Ovary (tissue), 9 donors: Measurements from ENCODE around the gene LAD1. TPM values are rescaled to one million over a fixed set of nuclear protein-coding genes. Genes with fewer than 3 reads are reported as not detected.

Source experiments
- DNase-seq, 5 donors: peaks; one replicate each; pipeline ENCODE4 v3.0.0-alpha.2; 2019 to 2020
- H3K27ac ChIP-seq, 2 donors: fragments of 200-600 bp; one replicate each; pipeline versions ENCODE4 v1.5.1 to v1.8.0; 2019 to 2022
- H3K27me3 ChIP-seq: fragments of 200-600 bp; one replicate; pipeline ENCODE4 v1.8.0; 2022
- H3K36me3 ChIP-seq: fragments of 200-600 bp; sonication (generic); one replicate; pipeline ENCODE4 v1.5.1; 2019
- H3K4me1 ChIP-seq: one replicate; pipeline ENCODE4 v1.8.1; 2013; ENCODE audit warnings: mild to moderate bottlenecking, moderate library complexity; ENCODE audit not compliant: insufficient read depth
- H3K4me3 ChIP-seq: fragments of 200-600 bp; sonication (generic); one replicate; pipeline ENCODE4 v1.5.1; 2017
- H3K9me3 ChIP-seq, 2 donors: fragments of 200-600 bp in 1 of 2; sonication (generic) in 1 of 2; one replicate each; pipeline versions ENCODE4 v1.5.1 to v1.8.1; 2013 to 2019; ENCODE audit warnings: mild to moderate bottlenecking in 1 of 2, moderate library complexity in 1 of 2
- CTCF ChIP-seq, 3 donors: fragments of 450-650 bp in 2 of 3; fragments of 200-600 bp in 1 of 3; IDR thresholded peaks; one replicate each; pipeline versions ENCODE4 v1.5.1 to v1.8.0; 2016 to 2022; ENCODE audit warnings: antibody characterized with exemption in 3 of 3, mild to moderate bottlenecking in 1 of 3
- EP300 ChIP-seq: sonication (generic); formaldehyde crosslinking; IDR thresholded peaks from one replicate; pipeline ENCODE4 v1.6.1; 2017; ENCODE audit warnings: antibody characterized with exemption
- POLR2A ChIP-seq: fragments of 450-650 bp; IDR thresholded peaks from one replicate; pipeline ENCODE4 v1.6.1; 2017; ENCODE audit warnings: antibody characterized with exemption, mild to moderate bottlenecking, moderate library complexity
- WGBS, 3 donors: extraction: QIAGEN DNeasy Blood & Tissue Kit in 1 of 3; methylation state at CpG; one replicate each; pipeline versions ENCODE4 v1.1.5 to v1.1.7; 2013 to 2017; 5-methylcytosine and 5-hydroxymethylcytosine counted together
- intact Hi-C, 4 donors: fragments of 100-400 bp; cut with DNase I; formaldehyde crosslinking; loops; one replicate each; pipeline versions ENCODE4 v1.11.0 to v1.15.1; 2022 to 2023
- polyA plus RNA-seq, 2 donors: library from polyadenylated mRNA; stranded (reverse); fragments of 200-250 nt in 1 of 2; fragments of 350-450 nt in 1 of 2; fragmentation: Illumina TruSeq in 1 of 2; extraction: RNeasy Lipid Tissue Mini Kit (QIAGEN cat#74804) in 1 of 2; gene quantifications; one replicate each; pipeline ENCODE4 v1.2.3, GENCODE V29; 2013 to 2014
- total RNA-seq, 7 donors: library from RNA; depleted of rRNA in 2 of 7; stranded (reverse); fragments of >200 nt in 2 of 7; fragmentation: NEBNext Ultra II Directional in 3 of 7; extraction: Animal tissue kit (Norgen Biotek cat#: 25700) in 3 of 7; gene quantifications; one replicate each; pipeline versions ENCODE4 v1.1.0 to v1.2.4, GENCODE V29; 2016 to 2023
- donor health status: DM: no; HTN: no; CAD: no; lungs with moderate emphysema.
- donor health status: DM: no; HTN: no; CAD: no.
- donor health status: Bipolar disorder and iron deficiency.
- donor health status: DM: yes; HTN: yes; CAD: no.
- donor health status: DM: no; HTN: no; CAD: no.
- donor health status: DM: yes; HTN: yes; CAD: no.

The LAD1 gene
- total and polyA plus RNA-seq, 9 donors = 0.13 to 9.8 (median 2.1) TPM; not detected in 2

- DNase-seq = no peak
- intact Hi-C loops = no loop called here
- 19 to 23% (median 20%) methylated on average over 3 of the region's 3 CpGs for WGBS, 3 donors
These were observed 28.6 kb downstream of the LAD1 start for GRCh38 chr1:201370500-201370899.

GRCh38 chr1:201369209-201369608 is 29.9 kb downstream of the LAD1 start:
- 80 to 86% (median 81%) methylated on average over 6 of the region's 6 CpGs for WGBS, 3 donors
- H3K9me3 ChIP-seq = no peaks in the 10 kb centered on the region
- no peak overlapping the region for H3K4me3 ChIP-seq
- intact Hi-C loops = no loop called here
- no peaks in the 10 kb centered on the region for H3K4me1 ChIP-seq
- H3K36me3 ChIP-seq = no peaks in the 10 kb centered on the region
- no peak overlapping the region for H3K27ac ChIP-seq
- DNase-seq = no peak
- no peak for TF ChIP-seq EP300
- TF ChIP-seq CTCF (IDR thresholded peaks at IDR 0.05) = no peak
- TF ChIP-seq POLR2A = no peak
- H3K27me3 ChIP-seq = no peaks in the 10 kb centered on the region

More at GRCh38 chr1:201370500-201370899, 28.6 kb downstream of the LAD1 start:
- Histone ChIP-seq H3K4me3 (no peak overlapping the region), H3K9me3 (no peaks in the 10 kb centered on the region), H3K27me3 (no peaks in the 10 kb centered on the region), H3K36me3 (no peaks in the 10 kb centered on the region), H3K4me1 (no peaks in the 10 kb centered on the region), H3K27ac (no peak overlapping the region)
- TF ChIP-seq CTCF (IDR thresholded peaks at IDR 0.05) = no peak
- no peak for TF ChIP-seq EP300
- TF ChIP-seq POLR2A = no peak

- Histone ChIP-seq H3K4me1 (no peaks in the 10 kb centered on the region), H3K4me3 (no peak overlapping the region), H3K27me3 (no peaks in the 10 kb centered on the region), H3K36me3 (no peaks in the 10 kb centered on the region), H3K27ac (no peak overlapping the region), H3K9me3 (no peaks in the 10 kb centered on the region)
- no peak for DNase-seq
- WGBS, 3 donors = 78 to 85% (median 79%) methylated on average over 7 of the region's 7 CpGs
- TF ChIP-seq POLR2A (no peak), CTCF (IDR thresholded peaks at IDR 0.05) (no peak), EP300 (no peak)
- intact Hi-C loops = no loop called here
These were observed 32.4 kb downstream of the LAD1 start for GRCh38 chr1:201366696-201367095.

- Histone ChIP-seq H3K4me3 (no peak overlapping the region), H3K27ac (no peak overlapping the region), H3K4me1 (no peaks in the 10 kb centered on the region), H3K36me3 (no peaks in the 10 kb centered on the region), H3K9me3 (no peaks in the 10 kb centered on the region), H3K27me3 (no peaks in the 10 kb centered on the region)
- TF ChIP-seq POLR2A (no peak), EP300 (no peak), CTCF (IDR thresholded peaks at IDR 0.05) (no peak)
- WGBS, 3 donors = 78 to 82% (median 82%) methylated on average over 11 of the region's 11 CpGs
- intact Hi-C loops = loop anchor here in 1 of 4 donors (2.0 kb wide), 1 partner anchor 58 kb away; no protein-coding TSS in a partner anchor
- no peak for DNase-seq
These were observed 33.9 kb downstream of the LAD1 start for GRCh38 chr1:201365251-201365650.
